Liver (tissue), 9 donors: ENCODE results near the gene ITGA2. TPM values are rescaled to one million over a fixed set of nuclear protein-coding genes. Genes with fewer than 3 reads are reported as not detected.

Source experiments
- DNase-seq: peaks from one replicate; pipeline ENCODE4 v3.0.0-alpha.2; 2017; ENCODE audit warnings: low spot score
- H3K27ac ChIP-seq, 2 donors: one replicate each; pipeline ENCODE4 v1.7.0; 2013; ENCODE audit warnings: inconsistent platforms in 2 of 2, low read length in 2 of 2, control low read depth in 1 of 2, low read depth in 1 of 2, mild to moderate bottlenecking in 1 of 2
- H3K27me3 ChIP-seq, 4 donors: one replicate each; pipeline versions ENCODE4 v1.6.1 to v1.7.0; 2013; ENCODE audit warnings: low read length in 3 of 4, inconsistent platforms in 1 of 4, mild to moderate bottlenecking in 1 of 4, moderate library complexity in 1 of 4; ENCODE audit not compliant: control insufficient read depth in 4 of 4, insufficient read depth in 4 of 4
- H3K36me3 ChIP-seq, 4 donors: one replicate each; pipeline versions ENCODE4 v1.6.1 to v1.7.0; 2013; ENCODE audit warnings: low read length in 3 of 4, mild to moderate bottlenecking in 3 of 4, low read depth in 1 of 4, moderate library complexity in 1 of 4; ENCODE audit not compliant: control insufficient read depth in 4 of 4, insufficient read depth in 3 of 4
- H3K4me1 ChIP-seq, 4 donors: one replicate each; pipeline versions ENCODE4 v1.6.1 to v1.7.0; 2013; ENCODE audit warnings: low read length in 3 of 4, mild to moderate bottlenecking in 3 of 4, moderate library complexity in 1 of 4; ENCODE audit not compliant: control insufficient read depth in 4 of 4, insufficient read depth in 4 of 4
- H3K4me3 ChIP-seq, 3 donors: one replicate each; pipeline versions ENCODE4 v1.6.1 to v1.7.0; 2013; ENCODE audit warnings: low read length in 3 of 3, control low read depth in 1 of 3, low read depth in 1 of 3, mild to moderate bottlenecking in 1 of 3
- H3K9ac ChIP-seq, 2 donors: one replicate each; pipeline ENCODE4 v1.7.0; 2013; ENCODE audit warnings: low read length in 2 of 2, mild to moderate bottlenecking in 2 of 2, moderate library complexity in 2 of 2, control low read depth in 1 of 2, low read depth in 1 of 2
- H3K9me3 ChIP-seq, 4 donors: one replicate each; pipeline versions ENCODE4 v1.6.1 to v1.7.0; 2013; ENCODE audit warnings: low read length in 3 of 4; ENCODE audit not compliant: control insufficient read depth in 4 of 4
- CTCF ChIP-seq: fragments of 150-350 bp; IDR thresholded peaks from 2 replicates; pipeline ENCODE4 v1.5.1; 2017; ENCODE audit warnings: improper control_type of control experiment, low read depth, low read length; ENCODE audit not compliant: missing input control
- FOXA1 ChIP-seq: IDR thresholded peaks from 2 replicates; pipeline ENCODE4 v1.6.1; 2016; ENCODE audit warnings: antibody characterized with exemption
- GABPA ChIP-seq, 2 donors: IDR thresholded peaks in 1 of 2; conservative IDR thresholded peaks in 1 of 2; 2 replicates each; pipeline ENCODE4 v1.6.1; 2016; ENCODE audit warnings: antibody characterized with exemption in 2 of 2, mild to moderate bottlenecking in 1 of 2, moderate library complexity in 1 of 2
- HNF4G ChIP-seq: IDR thresholded peaks from 2 replicates; pipeline ENCODE4 v1.6.1; 2016; ENCODE audit warnings: antibody characterized with exemption
- RAD21 ChIP-seq, 2 donors: IDR thresholded peaks; 2 replicates each; pipeline ENCODE4 v1.6.1; 2016; ENCODE audit warnings: antibody characterized with exemption in 2 of 2, mild to moderate bottlenecking in 2 of 2
- SP1 ChIP-seq: IDR thresholded peaks from 2 replicates; pipeline ENCODE4 v1.6.1; 2018; ENCODE audit warnings: antibody characterized with exemption, mild to moderate bottlenecking
- YY1 ChIP-seq: IDR thresholded peaks from 2 replicates; pipeline ENCODE4 v1.6.1; 2016; ENCODE audit warnings: antibody characterized with exemption, mild to moderate bottlenecking
- WGBS: extraction: QIAGEN DNeasy Blood & Tissue Kit; methylation state at CpG from one replicate; pipeline ENCODE4 v1.1.7; 2013; 5-methylcytosine and 5-hydroxymethylcytosine counted together
- polyA plus RNA-seq, 2 donors: library from polyadenylated mRNA; stranded (reverse) in 1 of 2; unstranded in 1 of 2; fragments of 200-250 nt in 1 of 2; fragments of >200 nt in 1 of 2; fragmentation: Nextera tagmentation in 1 of 2; extraction: Ambion mirVana in 1 of 2; gene quantifications; one replicate each; pipeline versions ENCODE4 v1.2.1 to v1.2.3, GENCODE V29; 2013 to 2015
- total RNA-seq, 2 donors: library from RNA; depleted of rRNA; stranded (reverse); fragments of >200 nt; gene quantifications; one replicate each; pipeline ENCODE4 v1.2.3, GENCODE V29; 2014
- TF ChIP-seq, protein P1 (sequence below): IDR thresholded peaks from 2 replicates; pipeline ENCODE4 v1.6.1; 2016; ENCODE audit warnings: antibody characterized with exemption
- TF ChIP-seq, protein P2 (sequence below): IDR thresholded peaks from 2 replicates; pipeline ENCODE4 v1.6.1; 2016; ENCODE audit warnings: antibody characterized with exemption
- donor health status: healthy.
- donor health status: healthy.
- donor health status: healthy.
- donor health status: healthy.
- donor health status: healthy.

Gene ITGA2
- under 1 TPM; 0.42 to 0.61 TPM for total RNA-seq
- under 1 TPM; 0.12 to 0.24 TPM for polyA plus RNA-seq

DNA sequence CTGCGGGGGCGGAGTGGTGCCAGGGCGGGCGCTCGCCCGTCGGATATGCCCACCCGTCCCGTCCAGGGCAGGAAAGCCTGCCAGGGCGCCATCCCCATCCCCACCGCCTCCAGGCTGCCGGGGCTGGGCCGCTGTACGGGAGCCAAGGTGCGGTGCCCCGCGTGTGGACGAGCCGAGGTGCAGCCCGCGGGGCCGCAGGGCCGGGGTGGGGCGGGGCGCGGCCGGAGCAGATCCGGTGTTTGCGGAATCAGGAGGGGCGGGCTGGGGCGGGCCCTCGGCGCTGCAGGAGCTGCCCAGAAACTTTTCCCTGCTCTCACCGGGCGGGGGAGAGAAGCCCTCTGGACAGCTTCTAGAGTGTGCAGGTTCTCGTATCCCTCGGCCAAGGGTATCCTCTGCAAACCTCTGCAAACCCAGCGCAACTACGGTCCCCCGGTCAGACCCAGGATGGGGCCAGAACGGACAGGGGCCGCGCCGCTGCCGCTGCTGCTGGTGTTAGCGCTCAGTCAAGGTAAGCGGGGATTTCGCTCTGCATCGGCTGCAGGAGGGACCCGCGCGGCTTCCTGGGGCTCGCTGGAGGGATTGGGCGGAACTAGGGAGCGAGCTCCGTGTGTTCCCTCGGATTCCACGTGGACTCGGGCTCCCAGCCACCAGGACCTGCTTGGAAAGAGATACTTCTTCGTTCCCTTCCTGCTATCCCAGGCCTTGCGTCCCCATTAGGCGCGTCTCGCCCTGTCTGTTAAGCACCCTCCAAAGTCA is at the start of gene ITGA2:
Gene ITGA2, plus strand, starts transcription at position 328 of the 756 bp plus-strand sequence. Its CDS starts 117 bp downstream, at position 445.
- no peak for TF ChIP-seq GABPA (IDR thresholded peaks at IDR 0.05 in 1 of 2, conservative IDR thresholded peaks at IDR 0.05 in 1 of 2)
- TF ChIP-seq RAD21 (IDR thresholded peaks at IDR 0.05): no peak
- TF ChIP-seq, protein P1, sequence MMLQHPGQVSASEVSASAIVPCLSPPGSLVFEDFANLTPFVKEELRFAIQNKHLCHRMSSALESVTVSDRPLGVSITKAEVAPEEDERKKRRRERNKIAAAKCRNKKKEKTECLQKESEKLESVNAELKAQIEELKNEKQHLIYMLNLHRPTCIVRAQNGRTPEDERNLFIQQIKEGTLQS: no peak
- no peak for TF ChIP-seq CTCF
- no peak for TF ChIP-seq YY1
- TF ChIP-seq FOXA1: no peak
- no peak for TF ChIP-seq HNF4G
- TF ChIP-seq, protein P2, sequence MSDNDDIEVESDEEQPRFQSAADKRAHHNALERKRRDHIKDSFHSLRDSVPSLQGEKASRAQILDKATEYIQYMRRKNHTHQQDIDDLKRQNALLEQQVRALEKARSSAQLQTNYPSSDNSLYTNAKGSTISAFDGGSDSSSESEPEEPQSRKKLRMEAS: no peak
- no peak for TF ChIP-seq SP1
- H3K36me3 ChIP-seq: no peaks in the 10 kb centered on the region
- no peaks in the 10 kb centered on the region for H3K9me3 ChIP-seq
- no peak within 1 kb of the TSS for H3K9ac ChIP-seq
- no peak within 1 kb of the TSS for H3K27ac ChIP-seq
- peaks cover 0 to 4% (median 0%) of the 10 kb centered on the region in 4 donors for H3K27me3 ChIP-seq
- DNase-seq: peak; percentile 37
- WGBS: 1% methylated on average over 64 of the region's 64 CpGs
- H3K4me1 ChIP-seq: peaks cover 0 to 16% (median 9%) of the 10 kb centered on the region in 4 donors
- H3K4me3 ChIP-seq: peak within 1 kb of the TSS; percentile 35 to 67 (median 48)

GRCh38 chr5:52943285-52943684 is 45.9 kb upstream of the ITGA2 start:
- Histone ChIP-seq H3K36me3 (peaks cover 4 to 44% (median 20%) of the 10 kb centered on the region in 4 donors), H3K4me1 (no peaks in the 10 kb centered on the region), H3K27ac (no peak overlapping the region), H3K4me3 (no peak overlapping the region), H3K9me3 (no peaks in the 10 kb centered on the region), H3K9ac (no peak overlapping the region), H3K27me3 (no peaks in the 10 kb centered on the region)
- no peak for DNase-seq
- 95% methylated on average over 2 of the region's 2 CpGs for WGBS
- TF ChIP-seq RAD21 (IDR thresholded peaks at IDR 0.05) (peak in 1 of 2 donors; percentile 7), GABPA (IDR thresholded peaks at IDR 0.05 in 1 of 2, conservative IDR thresholded peaks at IDR 0.05 in 1 of 2) (no peak)

- Histone ChIP-seq H3K4me1 (no peaks in the 10 kb centered on the region), H3K27me3 (no peaks in the 10 kb centered on the region), H3K4me3 (no peak overlapping the region), H3K9ac (no peak overlapping the region), H3K27ac (no peak overlapping the region), H3K36me3 (peaks cover 4 to 40% (median 17%) of the 10 kb centered on the region in 4 donors), H3K9me3 (no peaks in the 10 kb centered on the region)
- WGBS: 97% methylated on average over 7 of the region's 7 CpGs
- no peak for TF ChIP-seq HNF4G
- TF ChIP-seq, protein P2: no peak
- no peak for DNase-seq
Measured at GRCh38 chr5:52943808-52944207, 45.3 kb upstream of the ITGA2 start.
